ENCODE results near the gene DNMT3B. TPM values are rescaled to one million over a fixed set of nuclear protein-coding genes. Genes with fewer than 3 reads are reported as not detected.

DNMT3B gene
- total and polyA plus RNA-seq, 2 experiments from 2014 or later, result 711 to 2,222 TPM

DNA sequence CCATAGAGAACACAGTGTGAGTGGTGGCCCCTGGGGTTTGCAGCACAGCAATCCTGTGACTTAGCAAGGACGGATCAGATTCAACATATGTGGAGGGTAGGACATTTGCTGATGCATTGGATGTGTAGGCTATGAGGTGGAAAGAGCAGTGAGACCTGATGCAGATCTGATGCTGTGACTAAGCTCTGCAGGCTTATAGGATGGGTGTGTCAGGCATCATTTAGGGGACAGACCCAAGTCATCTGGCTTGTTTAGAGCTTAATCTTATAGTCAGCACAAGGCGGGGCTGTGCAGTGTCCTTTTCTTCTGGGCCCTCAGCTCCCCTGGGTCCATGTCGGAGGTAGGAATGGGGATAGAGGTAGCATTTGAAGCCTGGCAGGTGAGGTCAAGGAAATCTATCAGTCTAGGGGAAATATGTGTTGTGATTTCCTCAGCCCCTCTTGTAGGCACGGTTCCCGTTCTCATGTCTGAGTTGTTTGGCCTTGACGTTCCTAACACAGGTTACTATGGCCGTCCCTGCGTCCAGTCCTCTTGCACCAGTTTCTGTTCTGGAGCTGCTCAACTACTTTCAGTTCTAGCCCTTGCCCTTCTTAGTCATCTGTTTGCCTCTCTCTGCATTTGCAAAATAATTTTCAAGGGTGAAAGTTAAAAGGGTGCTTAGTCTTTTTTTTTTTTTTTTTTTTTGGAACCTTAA, 42.0 kb downstream of the DNMT3B start:
- Histone ChIP-seq H3K4me3 (no peak overlapping the region), H3K4me1 (ENCODE audit: insufficient read depth) (peaks cover 93% of the 10 kb centered on the region), H3F3A (replicated peaks; ENCODE audit: low read depth) (peaks cover 100% of the 10 kb centered on the region), H2AFZ (no peak overlapping the region), H3K4me2 (peak overlapping the region; percentile 18), H3K79me2 (replicated peaks; ENCODE audit: insufficient read depth) (peaks cover 61% of the 10 kb centered on the region), H3K9me2 (ENCODE audit: insufficient read depth) (no peaks in the 10 kb centered on the region), H3K27ac (ENCODE audit: low read depth) (peak overlapping the region; percentile 92), H4K20me1 (replicated peaks; ENCODE audit: insufficient read depth) (peaks cover 97% of the 10 kb centered on the region), H3K36me3 (ENCODE audit: insufficient read depth) (peaks cover 97% of the 10 kb centered on the region), H3K27me3 (ENCODE audit: insufficient read depth) (no peaks in the 10 kb centered on the region)
- Mint-ChIP-seq H3K9me3 (peaks cover 3% of the 10 kb centered on the region; the same call in 2 of the 3 replicates), H3K36me3 (ENCODE audit: low read depth) (peaks cover 100% of the 10 kb centered on the region), H3K4me3 (peak overlapping the region; percentile 7; the same call in 1 of the 3 replicates), H3K27ac (peak overlapping the region; percentile 64), H3K4me1 (peaks cover 87% of the 10 kb centered on the region), H3K27me3 (ENCODE audit: insufficient read depth, low read depth, poor library complexity) (peaks cover 76% of the 10 kb centered on the region)
- no peak for TF ChIP-seq NANOG (IDR thresholded peaks at IDR 0.05; ENCODE audit: borderline replicate concordance)
- TF ChIP-seq POLR2AphosphoS5 (IDR thresholded peaks at IDR 0.05; ENCODE audit: low read depth), result peak; percentile 42
- ATAC-seq (no peak), DNase-seq (ENCODE audit: low spot score) (no peak)

DNA sequence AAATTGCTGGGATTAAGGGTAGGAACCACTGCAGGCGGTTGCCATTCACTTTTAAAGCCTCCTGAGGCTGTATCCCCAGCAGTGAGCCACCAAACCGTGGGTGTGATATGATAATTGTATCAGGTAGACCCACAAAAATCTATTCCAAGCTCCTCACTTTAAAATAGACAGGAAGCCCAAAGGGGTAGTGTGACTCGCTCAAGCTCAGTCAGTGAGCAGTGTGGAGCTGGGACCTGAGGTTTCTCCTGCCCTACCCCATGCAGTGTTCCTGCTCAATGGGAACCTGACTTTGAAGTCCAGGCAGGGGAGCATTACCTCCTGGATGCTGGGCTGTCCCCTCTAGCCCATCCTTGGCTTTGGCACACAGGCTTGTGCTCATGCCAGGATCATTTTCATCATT, 42.6 kb downstream of the DNMT3B start:
- peaks cover 100% of the 10 kb centered on the region for H3F3A ChIP-seq (replicated peaks; ENCODE audit: low read depth)
- peak overlapping the region; percentile 92 for H3K27ac ChIP-seq (ENCODE audit: low read depth)
- no peak overlapping the region for H2AFZ ChIP-seq
- DNase-seq (ENCODE audit: low spot score) (no peak), ATAC-seq (peak; percentile 3)
- Mint-ChIP-seq H3K4me3 (no peak overlapping the region), H3K9me3 (peaks cover 3% of the 10 kb centered on the region; the same call in 2 of the 3 replicates), H3K27me3 (ENCODE audit: insufficient read depth, low read depth, poor library complexity) (peaks cover 76% of the 10 kb centered on the region), H3K36me3 (ENCODE audit: low read depth) (peaks cover 100% of the 10 kb centered on the region), H3K27ac (peak overlapping the region; percentile 86; the same call in 1 of the 2 replicates), H3K4me1 (peaks cover 86% of the 10 kb centered on the region)
- H3K9me2 ChIP-seq (ENCODE audit: insufficient read depth), result no peaks in the 10 kb centered on the region
- peaks cover 87% of the 10 kb centered on the region for H3K4me1 ChIP-seq (ENCODE audit: insufficient read depth)
- peaks cover 54% of the 10 kb centered on the region for H3K79me2 ChIP-seq (replicated peaks; ENCODE audit: insufficient read depth)
- peaks cover 97% of the 10 kb centered on the region for H4K20me1 ChIP-seq (replicated peaks; ENCODE audit: insufficient read depth)
- peaks cover 97% of the 10 kb centered on the region for H3K36me3 ChIP-seq (ENCODE audit: insufficient read depth)
- no peak overlapping the region for H3K4me3 ChIP-seq
- H3K27me3 ChIP-seq (ENCODE audit: insufficient read depth), result no peaks in the 10 kb centered on the region
- H3K4me2 ChIP-seq, result 0 out of 2 replicates have a peak overlapping the region, but pooled peaks have one; percentile 18
- TF ChIP-seq POLR2AphosphoS5 (IDR thresholded peaks at IDR 0.05; ENCODE audit: low read depth) (0 out of 2 replicates have a peak, but pooled peaks have one; percentile 26), EZH2phosphoT487 (IDR thresholded peaks at IDR 0.05; ENCODE audit: unreplicated experiment) (no peak)

DNA sequence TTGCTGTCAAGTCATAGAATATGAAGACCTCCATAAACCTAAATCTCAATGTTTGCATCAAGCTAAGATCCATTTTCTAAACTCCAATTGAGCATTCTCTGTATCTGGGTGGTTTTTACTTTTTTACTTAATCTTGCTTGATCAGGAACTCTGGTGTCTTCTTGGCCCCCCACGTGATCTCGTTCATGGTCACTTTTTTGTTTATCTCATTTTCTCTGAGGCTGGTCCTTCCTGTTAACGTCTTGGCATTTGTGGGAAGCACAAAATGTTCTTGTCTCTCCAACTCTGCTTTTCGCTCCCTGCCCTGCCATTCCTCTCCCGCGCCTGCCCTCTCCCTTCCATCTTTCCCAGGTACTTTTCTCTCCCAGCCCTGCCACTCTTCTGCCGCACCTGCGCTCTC, 43.5 kb downstream of the DNMT3B start:
- DNase-seq (ENCODE audit: low spot score) (no peak), ATAC-seq (no peak)
- Mint-ChIP-seq H3K27me3 (ENCODE audit: insufficient read depth, low read depth, poor library complexity) (peaks cover 76% of the 10 kb centered on the region), H3K27ac (peak overlapping the region; percentile 32; the same call in 1 of the 2 replicates), H3K9me3 (no peaks in the 10 kb centered on the region; the same call in 1 of the 3 replicates), H3K4me3 (no peak overlapping the region), H3K36me3 (ENCODE audit: low read depth) (peaks cover 99% of the 10 kb centered on the region), H3K4me1 (peaks cover 79% of the 10 kb centered on the region)
- Histone ChIP-seq H3K27me3 (ENCODE audit: insufficient read depth) (no peaks in the 10 kb centered on the region), H4K20me1 (replicated peaks; ENCODE audit: insufficient read depth) (peaks cover 90% of the 10 kb centered on the region), H3K27ac (ENCODE audit: low read depth) (peak overlapping the region; percentile 92), H3K79me2 (replicated peaks; ENCODE audit: insufficient read depth) (peaks cover 45% of the 10 kb centered on the region), H3K9me2 (ENCODE audit: insufficient read depth) (no peaks in the 10 kb centered on the region), H3K4me2 (peak overlapping the region; percentile 58; the same call in 1 of the 2 replicates), H2AFZ (no peak overlapping the region), H3K36me3 (ENCODE audit: insufficient read depth) (peaks cover 95% of the 10 kb centered on the region), H3K4me1 (ENCODE audit: insufficient read depth) (peaks cover 82% of the 10 kb centered on the region), H3K4me3 (no peak overlapping the region), H3F3A (replicated peaks; ENCODE audit: low read depth) (peaks cover 100% of the 10 kb centered on the region)
- TF ChIP-seq, protein P1, sequence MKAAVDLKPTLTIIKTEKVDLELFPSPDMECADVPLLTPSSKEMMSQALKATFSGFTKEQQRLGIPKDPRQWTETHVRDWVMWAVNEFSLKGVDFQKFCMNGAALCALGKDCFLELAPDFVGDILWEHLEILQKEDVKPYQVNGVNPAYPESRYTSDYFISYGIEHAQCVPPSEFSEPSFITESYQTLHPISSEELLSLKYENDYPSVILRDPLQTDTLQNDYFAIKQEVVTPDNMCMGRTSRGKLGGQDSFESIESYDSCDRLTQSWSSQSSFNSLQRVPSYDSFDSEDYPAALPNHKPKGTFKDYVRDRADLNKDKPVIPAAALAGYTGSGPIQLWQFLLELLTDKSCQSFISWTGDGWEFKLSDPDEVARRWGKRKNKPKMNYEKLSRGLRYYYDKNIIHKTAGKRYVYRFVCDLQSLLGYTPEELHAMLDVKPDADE (IDR thresholded peaks at IDR 0.05), result no peak
- TF ChIP-seq ZNF114 (CRISPR knock-in tag; IDR thresholded peaks at IDR 0.05) (no peak), EZH2 (IDR thresholded peaks at IDR 0.05; ENCODE audit: low read depth, unreplicated experiment) (no peak), JUNB (IDR thresholded peaks at IDR 0.05; ENCODE audit: unreplicated experiment) (no peak), NANOG (IDR thresholded peaks at IDR 0.05; ENCODE audit: borderline replicate concordance) (no peak), POLR2AphosphoS5 (IDR thresholded peaks at IDR 0.05; ENCODE audit: low read depth) (no peak; the same call in 1 of the 2 replicates)
- TF ChIP-seq, protein P2, sequence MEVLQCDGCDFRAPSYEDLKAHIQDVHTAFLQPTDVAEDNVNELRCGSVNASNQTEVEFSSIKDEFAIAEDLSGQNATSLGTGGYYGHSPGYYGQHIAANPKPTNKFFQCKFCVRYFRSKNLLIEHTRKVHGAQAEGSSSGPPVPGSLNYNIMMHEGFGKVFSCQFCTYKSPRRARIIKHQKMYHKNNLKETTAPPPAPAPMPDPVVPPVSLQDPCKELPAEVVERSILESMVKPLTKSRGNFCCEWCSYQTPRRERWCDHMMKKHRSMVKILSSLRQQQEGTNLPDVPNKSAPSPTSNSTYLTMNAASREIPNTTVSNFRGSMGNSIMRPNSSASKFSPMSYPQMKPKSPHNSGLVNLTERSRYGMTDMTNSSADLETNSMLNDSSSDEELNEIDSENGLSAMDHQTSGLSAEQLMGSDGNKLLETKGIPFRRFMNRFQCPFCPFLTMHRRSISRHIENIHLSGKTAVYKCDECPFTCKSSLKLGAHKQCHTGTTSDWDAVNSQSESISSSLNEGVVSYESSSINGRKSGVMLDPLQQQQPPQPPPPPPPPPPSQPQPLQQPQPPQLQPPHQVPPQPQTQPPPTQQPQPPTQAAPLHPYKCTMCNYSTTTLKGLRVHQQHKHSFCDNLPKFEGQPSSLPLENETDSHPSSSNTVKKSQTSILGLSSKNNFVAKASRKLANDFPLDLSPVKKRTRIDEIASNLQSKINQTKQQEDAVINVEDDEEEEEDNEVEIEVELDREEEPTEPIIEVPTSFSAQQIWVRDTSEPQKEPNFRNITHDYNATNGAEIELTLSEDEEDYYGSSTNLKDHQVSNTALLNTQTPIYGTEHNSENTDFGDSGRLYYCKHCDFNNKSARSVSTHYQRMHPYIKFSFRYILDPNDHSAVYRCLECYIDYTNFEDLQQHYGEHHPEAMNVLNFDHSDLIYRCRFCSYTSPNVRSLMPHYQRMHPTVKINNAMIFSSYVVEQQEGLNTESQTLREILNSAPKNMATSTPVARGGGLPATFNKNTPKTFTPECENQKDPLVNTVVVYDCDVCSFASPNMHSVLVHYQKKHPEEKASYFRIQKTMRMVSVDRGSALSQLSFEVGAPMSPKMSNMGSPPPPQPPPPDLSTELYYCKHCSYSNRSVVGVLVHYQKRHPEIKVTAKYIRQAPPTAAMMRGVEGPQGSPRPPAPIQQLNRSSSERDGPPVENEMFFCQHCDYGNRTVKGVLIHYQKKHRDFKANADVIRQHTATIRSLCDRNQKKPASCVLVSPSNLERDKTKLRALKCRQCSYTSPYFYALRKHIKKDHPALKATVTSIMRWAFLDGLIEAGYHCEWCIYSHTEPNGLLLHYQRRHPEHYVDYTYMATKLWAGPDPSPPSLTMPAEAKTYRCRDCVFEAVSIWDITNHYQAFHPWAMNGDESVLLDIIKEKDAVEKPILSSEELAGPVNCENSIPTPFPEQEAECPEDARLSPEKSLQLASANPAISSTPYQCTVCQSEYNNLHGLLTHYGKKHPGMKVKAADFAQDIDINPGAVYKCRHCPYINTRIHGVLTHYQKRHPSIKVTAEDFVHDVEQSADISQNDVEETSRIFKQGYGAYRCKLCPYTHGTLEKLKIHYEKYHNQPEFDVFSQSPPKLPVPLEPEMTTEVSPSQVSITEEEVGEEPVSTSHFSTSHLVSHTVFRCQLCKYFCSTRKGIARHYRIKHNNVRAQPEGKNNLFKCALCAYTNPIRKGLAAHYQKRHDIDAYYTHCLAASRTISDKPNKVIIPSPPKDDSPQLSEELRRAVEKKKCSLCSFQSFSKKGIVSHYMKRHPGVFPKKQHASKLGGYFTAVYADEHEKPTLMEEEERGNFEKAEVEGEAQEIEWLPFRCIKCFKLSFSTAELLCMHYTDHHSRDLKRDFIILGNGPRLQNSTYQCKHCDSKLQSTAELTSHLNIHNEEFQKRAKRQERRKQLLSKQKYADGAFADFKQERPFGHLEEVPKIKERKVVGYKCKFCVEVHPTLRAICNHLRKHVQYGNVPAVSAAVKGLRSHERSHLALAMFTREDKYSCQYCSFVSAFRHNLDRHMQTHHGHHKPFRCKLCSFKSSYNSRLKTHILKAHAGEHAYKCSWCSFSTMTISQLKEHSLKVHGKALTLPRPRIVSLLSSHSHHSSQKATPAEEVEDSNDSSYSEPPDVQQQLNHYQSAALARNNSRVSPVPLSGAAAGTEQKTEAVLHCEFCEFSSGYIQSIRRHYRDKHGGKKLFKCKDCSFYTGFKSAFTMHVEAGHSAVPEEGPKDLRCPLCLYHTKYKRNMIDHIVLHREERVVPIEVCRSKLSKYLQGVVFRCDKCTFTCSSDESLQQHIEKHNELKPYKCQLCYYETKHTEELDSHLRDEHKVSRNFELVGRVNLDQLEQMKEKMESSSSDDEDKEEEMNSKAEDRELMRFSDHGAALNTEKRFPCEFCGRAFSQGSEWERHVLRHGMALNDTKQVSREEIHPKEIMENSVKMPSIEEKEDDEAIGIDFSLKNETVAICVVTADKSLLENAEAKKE (CRISPR knock-in tag; IDR thresholded peaks at IDR 0.05), result no peak

Data from GM23338 (cell line).